Measurements from ENCODE around the gene CACNA1I.

DNA sequence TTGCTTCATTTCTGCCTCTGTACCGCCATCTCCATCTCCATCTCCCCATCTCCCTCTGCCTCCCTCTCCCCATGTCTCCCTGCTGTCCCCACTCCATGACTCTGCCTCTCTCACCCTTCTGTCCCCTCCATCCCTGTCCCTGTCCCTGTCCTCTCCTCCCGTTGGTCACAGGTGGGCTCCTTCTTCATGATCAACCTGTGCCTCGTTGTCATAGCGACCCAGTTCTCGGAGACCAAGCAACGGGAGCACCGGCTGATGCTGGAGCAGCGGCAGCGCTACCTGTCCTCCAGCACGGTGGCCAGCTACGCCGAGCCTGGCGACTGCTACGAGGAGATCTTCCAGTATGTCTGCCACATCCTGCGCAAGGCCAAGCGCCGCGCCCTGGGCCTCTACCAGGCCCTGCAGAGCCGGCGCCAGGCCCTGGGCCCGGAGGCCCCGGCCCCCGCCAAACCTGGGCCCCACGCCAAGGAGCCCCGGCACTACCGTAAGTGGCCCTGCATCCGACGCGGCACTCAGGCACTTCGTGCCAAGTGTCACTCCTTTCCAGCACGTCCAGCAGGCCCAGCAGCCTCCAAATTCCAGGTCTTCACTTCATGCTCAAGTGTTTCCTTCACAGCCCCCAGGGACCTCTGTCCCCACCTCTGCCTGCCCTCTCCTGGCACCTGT, 76.0 kb downstream of the CACNA1I start:
- TF ChIP-seq ELF4 (IDR thresholded peaks at IDR 0.05), result no peak
- no peak for TF ChIP-seq HDGF (IDR thresholded peaks at IDR 0.05; ENCODE audit: borderline replicate concordance)
- no peak for TF ChIP-seq CTBP1 (IDR thresholded peaks at IDR 0.05; ENCODE audit: borderline replicate concordance)
